Measurements from ENCODE around the gene FUT2. TPM values are rescaled to one million over a fixed set of nuclear protein-coding genes. Genes with fewer than 3 reads are reported as not detected.

FUT2 gene
- polyA plus RNA-seq, 1 donor from 2014 or later: not detected

- Histone ChIP-seq H3K36me3 (ENCODE audit: insufficient read depth, low read length) (no peaks in the 10 kb centered on the region), H3K4me2 (ENCODE audit: low read length) (no peak overlapping the region)
Measured at GRCh38 chr19:48663667-48664066, 32.1 kb upstream of the FUT2 start.

GRCh38 chr19:48664476-48664875 lies 31.3 kb upstream of the FUT2 start:
- no peaks in the 10 kb centered on the region for H4K20me1 ChIP-seq (ENCODE audit: insufficient read depth)
- no peak overlapping the region for H3K4me2 ChIP-seq (ENCODE audit: low read length)
- no peak overlapping the region for H3K9ac ChIP-seq (ENCODE audit: low read length)
- H3K9me3 ChIP-seq (ENCODE audit: low read length): no peaks in the 10 kb centered on the region
- TF ChIP-seq TAF1 (IDR thresholded peaks at IDR 0.05; ENCODE audit: low read depth) (no peak), POLR2AphosphoS5 (IDR thresholded peaks at IDR 0.05) (no peak), EZH2 (IDR thresholded peaks at IDR 0.05; ENCODE audit: borderline replicate concordance, insufficient read depth, low read length, poor library complexity, severe bottlenecking) (no peak), SMC3 (conservative IDR thresholded peaks at IDR 0.05; ENCODE audit: poor library complexity) (no peak), MXI1 (conservative IDR thresholded peaks at IDR 0.05; ENCODE audit: poor library complexity, severe bottlenecking) (no peak), RAD21 (conservative IDR thresholded peaks at IDR 0.05) (no peak)
- H3F3A ChIP-seq (ENCODE audit: insufficient read depth, low read length, poor library complexity, severe bottlenecking): no peaks in the 10 kb centered on the region
- H3K79me2 ChIP-seq (replicated peaks; ENCODE audit: insufficient read depth, low read length): no peaks in the 10 kb centered on the region
- H3K36me3 ChIP-seq (ENCODE audit: insufficient read depth, low read length): no peaks in the 10 kb centered on the region
- no peak overlapping the region for H3K27ac ChIP-seq (ENCODE audit: low read length)
- H3K27me3 ChIP-seq (ENCODE audit: insufficient read depth, low read depth, low read length): no peaks in the 10 kb centered on the region
- H3K9me2 ChIP-seq (ENCODE audit: insufficient read depth, low read length): no peaks in the 10 kb centered on the region
- H2AFZ ChIP-seq (ENCODE audit: low read depth, low read length): no peak overlapping the region
- no peak overlapping the region for H3K4me3 ChIP-seq (ENCODE audit: low read length)

More at GRCh38 chr19:48663667-48664066, 32.1 kb upstream of the FUT2 start:
- Histone ChIP-seq H3F3A (ENCODE audit: insufficient read depth, low read length, poor library complexity, severe bottlenecking) (no peaks in the 10 kb centered on the region), H3K27me3 (ENCODE audit: insufficient read depth, low read depth, low read length) (no peaks in the 10 kb centered on the region), H3K27ac (ENCODE audit: low read length) (no peak overlapping the region), H3K4me3 (ENCODE audit: low read length) (no peak overlapping the region), H3K9me3 (ENCODE audit: low read length) (no peaks in the 10 kb centered on the region), H3K9me2 (ENCODE audit: insufficient read depth, low read length) (no peaks in the 10 kb centered on the region), H3K79me2 (replicated peaks; ENCODE audit: insufficient read depth, low read length) (no peaks in the 10 kb centered on the region), H4K20me1 (ENCODE audit: insufficient read depth) (no peaks in the 10 kb centered on the region), H2AFZ (ENCODE audit: low read depth, low read length) (no peak overlapping the region), H3K9ac (ENCODE audit: low read length) (no peak overlapping the region)
- no peak for TF ChIP-seq TAF1 (IDR thresholded peaks at IDR 0.05; ENCODE audit: low read depth)
- TF ChIP-seq MXI1 (conservative IDR thresholded peaks at IDR 0.05; ENCODE audit: poor library complexity, severe bottlenecking): no peak
- no peak for TF ChIP-seq RAD21 (conservative IDR thresholded peaks at IDR 0.05)
- TF ChIP-seq POLR2AphosphoS5 (IDR thresholded peaks at IDR 0.05): no peak
- TF ChIP-seq CTCF (IDR thresholded peaks at IDR 0.05; ENCODE audit: poor library complexity, severe bottlenecking): no peak
- no peak for TF ChIP-seq EP300 (conservative IDR thresholded peaks at IDR 0.05; ENCODE audit: poor library complexity, severe bottlenecking)
- no peak for TF ChIP-seq EZH2 (IDR thresholded peaks at IDR 0.05; ENCODE audit: borderline replicate concordance, insufficient read depth, low read length, poor library complexity, severe bottlenecking)

- H3K9ac ChIP-seq (ENCODE audit: low read length): no peak overlapping the region
- no peaks in the 10 kb centered on the region for H3K9me3 ChIP-seq (ENCODE audit: low read length)
- H4K20me1 ChIP-seq (ENCODE audit: insufficient read depth): no peaks in the 10 kb centered on the region
- no peaks in the 10 kb centered on the region for H3K9me2 ChIP-seq (ENCODE audit: insufficient read depth, low read length)
- no peak overlapping the region for H2AFZ ChIP-seq (ENCODE audit: low read depth, low read length)
- no peaks in the 10 kb centered on the region for H3K27me3 ChIP-seq (ENCODE audit: insufficient read depth, low read depth, low read length)
- H3F3A ChIP-seq (ENCODE audit: insufficient read depth, low read length, poor library complexity, severe bottlenecking): no peaks in the 10 kb centered on the region
- no peaks in the 10 kb centered on the region for H3K79me2 ChIP-seq (replicated peaks; ENCODE audit: insufficient read depth, low read length)
- H3K4me3 ChIP-seq (ENCODE audit: low read length): no peak overlapping the region
- H3K36me3 ChIP-seq (ENCODE audit: insufficient read depth, low read length): no peaks in the 10 kb centered on the region
- no peak overlapping the region for H3K4me2 ChIP-seq (ENCODE audit: low read length)
- no peak for TF ChIP-seq EZH2 (IDR thresholded peaks at IDR 0.05; ENCODE audit: borderline replicate concordance, insufficient read depth, low read length, poor library complexity, severe bottlenecking)
- no peak overlapping the region for H3K27ac ChIP-seq (ENCODE audit: low read length)
Measured at GRCh38 chr19:48665786-48666185, 30.0 kb upstream of the FUT2 start.

All from neural cell (in vitro differentiated cells).